IPS-15b (cell line): ENCODE measurements around the gene GPR22.

Experiments used
- H3K27me3 ChIP-seq: one replicate; pipeline ENCODE4 v1.6.1; 2013; ENCODE audit warnings: low read length; ENCODE audit not compliant: control insufficient read depth, insufficient read depth
- H3K36me3 ChIP-seq: one replicate; pipeline ENCODE4 v1.6.1; 2013; ENCODE audit warnings: low read length; ENCODE audit not compliant: control insufficient read depth, insufficient read depth
- H3K4me1 ChIP-seq: one replicate; pipeline ENCODE4 v1.6.1; 2013; ENCODE audit warnings: mild to moderate bottlenecking, low read length; ENCODE audit not compliant: control insufficient read depth, insufficient read depth
- H3K4me3 ChIP-seq: one replicate; pipeline ENCODE4 v1.5.1; 2013; ENCODE audit warnings: low read depth, low read length
- H3K9ac ChIP-seq: one replicate; pipeline ENCODE4 v1.6.1; 2013; ENCODE audit warnings: low read depth, mild to moderate bottlenecking, low read length
- H3K9me3 ChIP-seq: one replicate; pipeline ENCODE4 v1.6.1; 2013; ENCODE audit warnings: mild to moderate bottlenecking, low read length; ENCODE audit not compliant: control insufficient read depth, insufficient read depth

The GPR22 gene

DNA sequence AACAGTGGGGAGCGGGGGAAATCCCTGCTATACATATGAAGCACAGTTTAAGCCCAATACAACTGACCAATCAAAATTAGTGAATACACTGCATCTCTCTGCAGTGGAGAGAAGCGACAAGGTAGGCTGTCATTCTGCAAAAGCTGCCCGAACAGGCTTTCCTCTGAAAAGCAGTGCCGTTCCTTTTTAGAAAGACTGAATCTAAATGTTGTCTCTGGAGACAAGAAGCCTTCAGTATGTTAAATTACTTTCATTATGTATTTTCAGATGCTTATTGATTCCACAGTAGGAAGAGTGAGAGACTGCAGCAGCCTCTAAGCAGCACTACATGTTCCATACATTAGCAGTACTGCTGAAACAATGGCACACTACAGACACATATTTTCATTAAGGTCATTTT, at the start of gene GPR22:
Gene GPR22, plus strand, starts transcription at position 129 of the 400 bp plus-strand sequence. CDS start 4,004 bp downstream, outside the sequence.
- Histone ChIP-seq H3K27me3 (no peaks in the 10 kb centered on the region), H3K9ac (no peak within 1 kb of the TSS), H3K9me3 (no peaks in the 10 kb centered on the region), H3K36me3 (no peaks in the 10 kb centered on the region), H3K4me1 (peaks cover 4% of the 10 kb centered on the region), H3K4me3 (no peak within 1 kb of the TSS)

- no peak overlapping the region for H3K4me3 ChIP-seq
- no peaks in the 10 kb centered on the region for H3K4me1 ChIP-seq
- no peak overlapping the region for H3K9ac ChIP-seq
- H3K36me3 ChIP-seq: no peaks in the 10 kb centered on the region
- H3K27me3 ChIP-seq: no peaks in the 10 kb centered on the region
- no peaks in the 10 kb centered on the region for H3K9me3 ChIP-seq
Measured at GRCh38 chr7:107427462-107427861, 42.4 kb upstream of the GPR22 start.

GRCh38 chr7:107428642-107429041, 41.2 kb upstream of the GPR22 start:
- Histone ChIP-seq H3K36me3 (no peaks in the 10 kb centered on the region), H3K4me3 (no peak overlapping the region), H3K27me3 (no peaks in the 10 kb centered on the region), H3K9me3 (no peaks in the 10 kb centered on the region), H3K4me1 (no peaks in the 10 kb centered on the region), H3K9ac (no peak overlapping the region)

- no peak overlapping the region for H3K9ac ChIP-seq
- H3K4me1 ChIP-seq: no peaks in the 10 kb centered on the region
- H3K9me3 ChIP-seq: no peaks in the 10 kb centered on the region
- no peak overlapping the region for H3K4me3 ChIP-seq
- no peaks in the 10 kb centered on the region for H3K27me3 ChIP-seq
- no peaks in the 10 kb centered on the region for H3K36me3 ChIP-seq
Measured at GRCh38 chr7:107430057-107430456, 39.8 kb upstream of the GPR22 start.

GRCh38 chr7:107432261-107432660, 37.6 kb upstream of the GPR22 start:
- no peak overlapping the region for H3K4me3 ChIP-seq
- no peak overlapping the region for H3K9ac ChIP-seq
- no peaks in the 10 kb centered on the region for H3K27me3 ChIP-seq
- no peaks in the 10 kb centered on the region for H3K36me3 ChIP-seq
- no peaks in the 10 kb centered on the region for H3K4me1 ChIP-seq
- H3K9me3 ChIP-seq: no peaks in the 10 kb centered on the region

DNA sequence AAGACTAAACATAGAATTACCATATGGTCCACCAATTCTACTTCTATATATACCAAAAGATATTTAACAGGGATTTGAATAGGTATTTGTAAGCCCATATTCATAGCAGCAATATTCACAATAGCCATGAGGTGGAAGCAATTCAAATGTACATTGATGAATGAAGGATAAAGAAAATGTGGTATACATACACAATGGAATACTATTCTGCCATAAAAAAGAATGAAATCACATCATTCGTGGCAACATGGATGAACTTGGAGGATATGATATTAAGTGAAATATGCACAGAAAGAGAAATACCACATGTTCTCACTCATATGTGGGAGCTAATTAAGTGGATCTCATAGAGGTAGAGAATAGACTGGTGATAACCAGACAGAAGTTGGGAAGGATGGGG, 34.1 kb upstream of the GPR22 start:
- Histone ChIP-seq H3K4me3 (no peak overlapping the region), H3K27me3 (no peaks in the 10 kb centered on the region), H3K9me3 (no peaks in the 10 kb centered on the region), H3K9ac (no peak overlapping the region), H3K36me3 (no peaks in the 10 kb centered on the region), H3K4me1 (no peaks in the 10 kb centered on the region)

DNA sequence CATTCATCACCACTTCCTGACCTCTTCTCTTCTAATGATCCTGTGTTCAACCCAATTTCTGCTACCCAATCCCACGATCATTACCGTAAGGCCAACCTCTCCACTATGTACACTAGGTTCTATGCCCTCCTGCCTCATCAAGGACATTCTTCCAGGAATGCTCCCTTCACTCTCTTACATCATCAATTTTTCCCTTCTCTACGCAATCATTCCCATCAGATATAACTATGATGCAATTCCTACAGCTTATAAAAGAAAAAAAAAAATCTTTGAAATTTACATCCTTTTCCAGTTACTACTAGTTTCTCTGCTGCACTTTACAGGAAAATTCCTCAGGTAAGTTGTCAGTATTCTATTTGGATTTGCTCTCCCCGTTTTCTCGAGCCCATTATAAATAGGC, 30.8 kb upstream of the GPR22 start:
- no peak overlapping the region for H3K4me3 ChIP-seq
- no peaks in the 10 kb centered on the region for H3K4me1 ChIP-seq
- no peaks in the 10 kb centered on the region for H3K9me3 ChIP-seq
- H3K36me3 ChIP-seq: no peaks in the 10 kb centered on the region
- H3K27me3 ChIP-seq: no peaks in the 10 kb centered on the region
- no peak overlapping the region for H3K9ac ChIP-seq

- Histone ChIP-seq H3K4me3 (no peak overlapping the region), H3K9me3 (no peaks in the 10 kb centered on the region)
Measured at GRCh38 chr7:107441581-107442422, 28.1 kb upstream of the GPR22 start.

GRCh38 chr7:107442678-107443077, 27.2 kb upstream of the GPR22 start:
- Histone ChIP-seq H3K36me3 (no peaks in the 10 kb centered on the region), H3K27me3 (no peaks in the 10 kb centered on the region), H3K9ac (no peak overlapping the region), H3K9me3 (no peaks in the 10 kb centered on the region), H3K4me1 (no peaks in the 10 kb centered on the region), H3K4me3 (no peak overlapping the region)

More at GRCh38 chr7:107441581-107442422, 28.1 kb upstream of the GPR22 start:
- Histone ChIP-seq H3K27me3 (no peaks in the 10 kb centered on the region), H3K4me1 (no peaks in the 10 kb centered on the region), H3K9ac (no peak overlapping the region), H3K36me3 (no peaks in the 10 kb centered on the region)

DNA sequence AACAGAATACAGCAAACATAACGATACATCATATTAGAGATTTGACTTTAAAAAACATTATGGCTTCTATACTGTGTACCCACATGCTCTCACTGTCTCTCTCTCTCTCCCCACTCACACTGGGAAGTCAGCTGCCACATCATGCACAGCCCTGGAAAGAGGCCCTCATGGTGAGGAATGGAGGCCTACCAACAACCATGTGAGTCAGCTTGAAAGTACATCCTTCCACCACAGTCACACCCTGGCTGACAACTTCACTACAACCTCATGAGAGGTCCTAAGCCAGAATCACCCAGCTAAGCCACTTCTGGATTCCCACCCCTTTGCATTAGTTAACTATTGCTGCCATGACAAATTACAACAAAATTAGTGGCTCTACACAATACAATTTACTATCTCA, 23.3 kb upstream of the GPR22 start:
- no peak overlapping the region for H3K9ac ChIP-seq
- H3K4me3 ChIP-seq: no peak overlapping the region
- no peaks in the 10 kb centered on the region for H3K9me3 ChIP-seq
- H3K27me3 ChIP-seq: no peaks in the 10 kb centered on the region
- H3K4me1 ChIP-seq: no peaks in the 10 kb centered on the region
- no peaks in the 10 kb centered on the region for H3K36me3 ChIP-seq

- no peaks in the 10 kb centered on the region for H3K9me3 ChIP-seq
- no peak overlapping the region for H3K4me3 ChIP-seq
- no peaks in the 10 kb centered on the region for H3K36me3 ChIP-seq
- H3K4me1 ChIP-seq: no peaks in the 10 kb centered on the region
- H3K9ac ChIP-seq: no peak overlapping the region
- no peaks in the 10 kb centered on the region for H3K27me3 ChIP-seq
Measured at GRCh38 chr7:107446988-107447387, 22.9 kb upstream of the GPR22 start.

DNA sequence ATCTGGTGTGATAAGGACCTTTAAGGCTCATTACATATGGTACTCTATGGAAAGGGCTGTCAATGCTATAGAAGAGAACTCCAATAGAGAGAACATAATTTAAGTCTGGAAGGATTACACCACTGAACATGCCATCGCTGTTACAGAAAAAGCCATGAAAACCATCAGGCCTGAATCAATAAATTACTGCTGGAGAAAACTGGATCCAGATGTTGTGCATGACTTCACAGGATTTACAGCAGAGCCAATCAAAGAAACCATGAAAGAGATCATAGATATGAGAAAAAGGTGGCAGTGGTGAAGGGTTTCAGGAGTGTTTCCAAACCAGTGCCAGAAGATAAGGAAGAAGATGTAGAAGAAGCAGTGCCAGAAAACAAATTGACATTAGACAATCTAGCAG, 18.9 kb upstream of the GPR22 start:
- no peaks in the 10 kb centered on the region for H3K36me3 ChIP-seq
- H3K4me1 ChIP-seq: no peaks in the 10 kb centered on the region
- no peak overlapping the region for H3K9ac ChIP-seq
- no peaks in the 10 kb centered on the region for H3K9me3 ChIP-seq
- no peak overlapping the region for H3K4me3 ChIP-seq
- no peaks in the 10 kb centered on the region for H3K27me3 ChIP-seq
